Upper lobe of left lung (tissue), 4 donors: ENCODE results near the gene TAP2.

Source experiments
- POLR2AphosphoS5 ChIP-seq, 2 donors: sonication (generic); formaldehyde crosslinking; IDR thresholded peaks; one replicate each; pipeline ENCODE4 v1.5.1; 2017; ENCODE audit warnings: antibody characterized with exemption in 2 of 2
- TF ChIP-seq, protein P1 (sequence below), 6 experiments: fragments of 450-650 bp in 4 of 6; fragments of 200-600 bp in 2 of 6; sonication (generic) in 2 of 6; IDR thresholded peaks; one replicate each; pipeline ENCODE4 v1.5.1; 2016 to 2019; ENCODE audit warnings: antibody characterized with exemption in 6 of 6

DNA sequence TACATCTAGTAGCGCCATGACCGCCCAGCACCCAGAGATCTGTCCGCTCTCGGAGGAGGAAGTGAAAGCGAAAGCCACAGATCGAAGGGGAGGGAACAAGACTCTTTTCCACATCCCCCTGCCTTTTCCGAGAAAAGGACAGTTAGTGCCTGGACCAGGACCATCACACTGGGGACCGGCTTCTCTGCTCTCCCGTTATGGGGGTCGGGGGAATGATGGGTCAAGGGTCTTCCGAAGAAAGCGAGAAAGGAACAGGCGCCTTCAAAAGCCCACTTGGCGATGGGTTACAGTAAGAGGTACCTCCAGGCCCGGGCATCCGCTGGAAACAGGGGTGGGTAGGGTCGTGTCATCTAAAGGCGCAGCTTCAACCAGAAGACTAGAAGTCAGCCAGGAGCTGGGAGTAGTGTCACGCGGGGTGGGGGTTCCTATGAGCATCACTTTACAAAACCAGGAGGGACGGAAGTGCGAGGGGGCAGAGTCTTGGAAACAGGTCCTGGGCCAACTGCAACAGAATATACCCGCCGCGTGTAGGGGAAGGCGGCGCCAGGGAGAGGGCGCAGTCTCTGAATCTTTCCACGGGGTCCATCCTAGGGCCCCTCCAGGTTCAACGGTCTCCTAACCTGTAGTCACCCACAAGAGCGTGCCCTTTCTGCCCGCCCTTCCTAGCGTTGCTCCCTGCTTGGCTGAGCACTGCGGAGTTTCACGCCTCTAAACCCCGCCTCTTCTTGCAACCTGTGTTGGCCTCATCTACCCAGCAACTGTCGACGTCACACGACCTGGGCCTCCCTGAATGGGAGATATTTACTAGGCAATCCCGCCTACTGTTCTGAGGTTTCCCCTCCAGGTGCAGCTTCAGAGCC, 5.7 kb upstream of the TAP2 start, which contains the start of gene PSMB8:
- TF ChIP-seq, protein P1, sequence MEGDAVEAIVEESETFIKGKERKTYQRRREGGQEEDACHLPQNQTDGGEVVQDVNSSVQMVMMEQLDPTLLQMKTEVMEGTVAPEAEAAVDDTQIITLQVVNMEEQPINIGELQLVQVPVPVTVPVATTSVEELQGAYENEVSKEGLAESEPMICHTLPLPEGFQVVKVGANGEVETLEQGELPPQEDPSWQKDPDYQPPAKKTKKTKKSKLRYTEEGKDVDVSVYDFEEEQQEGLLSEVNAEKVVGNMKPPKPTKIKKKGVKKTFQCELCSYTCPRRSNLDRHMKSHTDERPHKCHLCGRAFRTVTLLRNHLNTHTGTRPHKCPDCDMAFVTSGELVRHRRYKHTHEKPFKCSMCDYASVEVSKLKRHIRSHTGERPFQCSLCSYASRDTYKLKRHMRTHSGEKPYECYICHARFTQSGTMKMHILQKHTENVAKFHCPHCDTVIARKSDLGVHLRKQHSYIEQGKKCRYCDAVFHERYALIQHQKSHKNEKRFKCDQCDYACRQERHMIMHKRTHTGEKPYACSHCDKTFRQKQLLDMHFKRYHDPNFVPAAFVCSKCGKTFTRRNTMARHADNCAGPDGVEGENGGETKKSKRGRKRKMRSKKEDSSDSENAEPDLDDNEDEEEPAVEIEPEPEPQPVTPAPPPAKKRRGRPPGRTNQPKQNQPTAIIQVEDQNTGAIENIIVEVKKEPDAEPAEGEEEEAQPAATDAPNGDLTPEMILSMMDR (IDR thresholded peaks at IDR 0.05), result peak in 4 of 6 experiments; percentile 23 to 35 (median 30)
- peak; percentile 96 to 99 for TF ChIP-seq POLR2AphosphoS5 (IDR thresholded peaks at IDR 0.05)
